ENCODE measurements around the gene ZNF326.
A peak's percentile ranks its signal among the peaks of the same experiment; 100 is the strongest.
"Not testable (repeated sequence)": the region's sequence is repeated elsewhere in the genome, so short reads cannot be mapped to it uniquely, and the experiment has no call there.

Gene ZNF326

DNA sequence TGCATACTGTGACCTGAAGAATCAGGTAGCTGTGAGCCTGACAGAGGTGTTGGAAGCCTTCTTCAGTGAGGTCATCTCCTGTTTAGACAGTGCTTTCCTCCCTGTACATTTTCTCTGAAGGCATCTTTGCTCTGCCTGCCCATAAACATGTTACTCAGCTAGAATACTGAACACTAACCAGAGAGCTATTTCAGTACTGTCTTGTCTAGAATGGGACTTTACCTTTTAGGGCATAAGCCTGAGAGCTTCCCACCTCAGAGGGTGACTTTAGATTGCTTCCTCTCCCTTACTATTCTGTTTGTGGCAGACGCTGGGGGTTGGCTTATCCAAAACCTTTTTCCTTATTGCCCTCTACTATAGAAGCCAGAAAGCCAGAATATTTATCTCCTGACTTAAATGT is 23.3 kb upstream of the ZNF326 start:
- no peak for DNase-seq (ENCODE audit: low spot score)

DNA sequence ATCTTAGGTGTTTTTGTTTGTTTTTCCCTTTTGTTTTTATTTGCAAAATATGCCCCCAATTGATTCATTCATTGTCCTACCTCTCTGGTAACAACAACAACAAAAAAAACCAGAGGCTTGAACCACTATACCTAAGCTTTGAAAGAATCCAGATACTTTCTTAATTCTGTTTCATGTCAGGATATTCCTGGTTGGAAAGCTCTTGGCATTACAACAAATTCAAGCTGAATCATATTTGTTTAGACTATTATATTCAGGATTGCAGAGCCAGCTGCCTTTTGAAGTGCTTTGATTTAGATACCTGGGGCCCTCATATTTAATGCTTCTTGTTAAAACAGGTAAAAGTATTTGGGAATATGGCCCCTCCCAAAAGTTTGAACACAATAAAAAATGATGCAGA is 22.9 kb upstream of the ZNF326 start:
- no peak for DNase-seq (ENCODE audit: low spot score)

DNA sequence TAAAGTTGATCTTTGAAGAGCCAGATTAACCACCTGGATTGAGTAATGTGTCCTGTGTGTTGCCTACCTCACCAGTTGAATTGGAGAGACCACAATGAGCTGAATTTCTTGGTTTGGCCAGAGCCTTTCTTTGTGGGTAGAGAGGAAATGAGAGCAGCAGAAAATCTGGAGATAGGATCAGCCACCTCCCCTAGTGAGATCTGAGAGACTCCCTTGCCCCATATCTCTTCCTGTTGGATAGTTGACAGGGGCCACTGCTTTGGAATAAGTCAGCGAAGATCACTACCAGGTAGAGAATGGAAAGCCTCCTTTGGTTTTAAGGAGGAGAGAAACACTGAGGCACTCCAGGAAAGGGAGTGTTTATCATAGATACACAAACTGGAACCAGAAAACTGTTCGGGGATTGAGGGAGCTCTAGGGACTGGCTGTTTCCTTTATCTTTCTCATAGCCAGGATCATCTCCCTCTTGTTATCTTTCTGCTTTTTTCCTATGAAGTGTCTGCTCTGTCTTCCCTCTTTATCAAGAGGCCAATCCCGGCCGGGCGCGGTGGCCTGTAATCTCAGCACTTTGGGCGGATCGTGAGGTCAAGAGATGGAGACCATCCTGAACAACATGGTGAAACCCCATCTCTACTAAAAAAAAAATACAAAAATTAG is 21.3 kb upstream of the ZNF326 start:
- no peak for DNase-seq (ENCODE audit: low spot score)

DNA sequence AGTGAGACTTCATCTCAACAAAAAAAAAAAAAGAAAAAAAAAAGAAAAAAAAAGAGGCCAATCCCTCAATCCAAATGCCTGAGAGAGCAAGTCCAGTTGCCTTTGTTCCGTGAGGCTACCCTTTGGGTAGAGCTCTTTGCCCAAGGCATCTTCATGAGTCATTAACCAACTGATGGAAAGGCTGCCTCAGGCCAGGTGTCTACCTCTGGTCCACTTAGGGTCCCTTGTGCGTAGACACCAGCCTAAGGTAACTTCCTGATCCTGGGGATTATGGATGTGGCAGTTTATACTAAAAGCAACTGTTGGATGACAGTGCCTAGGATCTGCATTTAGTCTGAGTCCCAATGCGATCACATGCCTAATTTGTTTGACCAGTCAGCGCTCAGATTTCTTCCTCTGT is 20.7 kb upstream of the ZNF326 start:
- DNase-seq (ENCODE audit: low spot score), result no peak

DNA sequence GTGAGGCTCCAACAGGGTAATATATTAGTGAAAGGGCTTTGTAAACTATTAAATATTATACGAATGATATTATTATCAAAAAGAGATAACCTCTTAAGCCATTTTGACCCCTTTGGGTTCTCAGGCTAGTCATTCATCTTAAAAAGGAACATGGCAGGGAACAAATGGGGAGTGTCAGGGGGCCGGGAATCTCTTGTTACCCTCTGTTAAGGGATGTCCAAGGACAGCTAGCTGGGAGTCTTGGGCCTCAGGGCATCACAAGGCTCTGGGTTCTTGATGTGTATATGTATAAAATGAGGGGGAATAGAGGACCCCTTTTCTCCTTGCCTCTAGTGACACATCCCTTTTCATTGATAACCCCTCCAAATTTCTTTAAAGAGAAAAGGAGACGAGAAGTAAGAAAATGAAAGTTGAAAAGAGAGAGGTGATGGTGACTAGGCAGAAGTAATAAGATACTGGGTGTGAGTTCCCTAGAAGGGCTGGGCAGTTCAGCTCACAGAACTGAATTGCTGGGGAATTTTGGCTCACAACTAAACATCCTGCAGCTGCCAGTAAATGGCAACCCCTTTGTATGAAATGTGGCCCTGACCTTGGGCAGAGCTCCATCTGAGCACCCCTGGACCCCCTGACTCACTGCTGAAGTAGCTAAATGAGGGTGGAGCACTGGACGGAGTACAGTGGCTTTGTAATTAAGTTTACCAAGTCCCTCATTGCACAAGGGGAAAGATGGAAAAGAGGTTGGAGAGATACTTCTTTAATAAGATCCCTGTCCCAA is 20.0 kb upstream of the ZNF326 start:
- DNase-seq (ENCODE audit: low spot score), result peak; percentile 63

DNA sequence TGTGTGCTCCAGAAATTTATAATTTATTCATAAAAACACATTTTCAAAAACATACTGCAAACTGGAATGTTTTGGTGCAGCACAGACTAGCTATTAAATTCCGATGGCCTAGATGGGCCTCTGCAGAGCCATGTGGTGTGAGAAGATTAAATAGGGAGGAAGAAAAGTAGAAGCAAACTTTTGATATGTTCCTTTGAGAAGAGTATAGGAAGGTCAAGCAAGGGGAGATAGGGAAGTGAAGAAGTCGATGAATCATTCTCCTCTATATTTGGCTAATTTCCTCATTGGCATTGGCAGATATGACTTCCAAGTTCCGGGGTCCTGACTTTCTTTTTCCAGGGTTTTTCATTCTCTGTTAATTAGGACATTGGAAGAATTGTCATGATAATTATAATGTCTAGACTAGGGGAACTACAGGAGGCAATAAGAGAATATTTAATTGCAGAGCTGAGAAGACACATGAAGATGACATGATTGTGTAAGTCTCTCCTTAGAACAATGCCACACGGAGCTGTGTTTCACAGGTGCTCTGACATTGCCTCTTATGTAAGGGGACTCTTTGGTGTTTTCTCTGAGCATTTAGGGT is 19.3 kb upstream of the ZNF326 start:
- peak; percentile 58 for DNase-seq (ENCODE audit: low spot score)

DNA sequence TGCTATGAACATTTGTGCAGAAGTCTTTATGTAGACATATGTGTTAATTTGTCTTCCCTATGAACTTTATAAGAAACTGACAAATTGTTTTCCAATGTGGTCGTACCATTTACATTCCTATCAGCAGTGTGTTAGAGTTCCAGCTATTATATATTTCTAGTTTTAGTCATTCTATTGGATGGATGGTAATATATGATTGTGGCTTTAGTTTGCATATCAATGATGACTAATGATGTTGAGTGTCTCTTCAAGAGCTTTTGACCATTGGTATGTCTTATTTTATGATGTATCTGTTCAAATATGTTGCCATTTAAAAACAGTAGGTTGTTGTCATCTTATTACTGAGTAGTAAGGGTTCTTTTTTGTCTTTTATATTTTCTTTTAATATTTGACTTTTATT is 16.2 kb upstream of the ZNF326 start:
- DNase-seq (ENCODE audit: low spot score), result no peak

DNA sequence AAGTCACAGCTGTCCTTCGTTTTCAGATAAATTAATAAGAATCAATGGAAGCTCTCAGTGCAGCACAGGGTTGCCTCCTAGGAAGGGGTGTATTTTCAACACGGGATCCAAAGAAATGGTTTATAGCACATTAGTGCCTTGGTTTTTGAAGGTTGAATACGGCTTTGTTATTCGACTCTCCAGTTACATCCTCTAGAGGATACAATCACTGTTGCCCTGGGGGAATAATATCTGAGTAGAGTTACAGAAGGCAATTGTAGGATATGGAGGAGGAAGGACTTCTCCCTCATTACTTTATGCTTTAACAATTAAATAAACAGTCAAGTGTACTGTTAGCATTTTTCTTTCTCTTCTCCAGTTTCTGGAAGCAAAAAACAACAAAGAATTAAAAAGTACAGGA is 14.3 kb upstream of the ZNF326 start:
- no peak for DNase-seq (ENCODE audit: low spot score)

DNA sequence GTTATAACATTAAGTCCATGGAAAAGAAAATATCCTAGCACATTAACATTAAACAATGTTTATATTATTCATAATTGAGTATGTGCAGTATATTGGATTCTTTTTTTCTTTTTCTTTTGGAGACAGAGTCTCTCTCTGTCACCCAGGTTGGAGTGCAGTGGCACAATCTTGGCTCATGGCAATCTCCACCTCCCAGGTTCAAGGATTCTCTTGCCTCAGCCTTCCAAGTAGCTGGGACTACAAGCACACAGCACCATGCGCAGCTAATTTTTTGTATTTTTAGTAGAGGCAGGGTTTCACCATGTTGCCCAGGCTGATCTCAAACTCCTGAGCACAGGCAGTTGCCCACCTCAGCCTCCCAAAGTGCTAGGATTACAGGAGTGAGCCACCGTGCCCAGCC is 12.1 kb upstream of the ZNF326 start:
- DNase-seq (ENCODE audit: low spot score), result not testable (repeated sequence)

DNA sequence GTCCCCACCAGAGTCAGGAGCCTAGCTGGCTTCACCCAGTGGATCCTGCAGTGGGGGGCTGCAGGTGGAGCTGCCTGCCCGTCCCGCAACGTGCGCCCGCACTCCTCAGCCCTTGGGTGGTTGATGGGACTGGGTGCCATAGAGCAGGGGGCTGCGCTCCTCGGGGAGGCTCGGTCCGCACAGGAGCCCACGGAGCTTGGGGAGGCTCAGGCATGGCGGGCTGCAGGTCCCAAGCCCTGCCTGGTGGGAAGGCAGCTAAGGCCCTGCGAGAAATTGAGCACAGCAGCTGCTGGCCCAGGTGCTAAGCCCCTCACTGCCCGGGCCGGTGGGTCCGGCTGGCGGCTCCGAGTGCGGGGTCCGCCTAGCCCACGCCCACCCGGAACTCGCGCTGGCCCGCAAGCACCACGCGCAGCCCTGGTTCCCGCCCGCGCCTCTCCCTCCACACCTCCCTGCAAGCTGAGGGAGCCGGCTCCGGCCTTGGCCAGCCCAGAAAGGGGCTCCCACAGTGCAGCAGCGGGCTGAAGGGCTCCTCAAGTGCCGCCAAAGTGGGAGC is 10.3 kb upstream of the ZNF326 start:
- DNase-seq (ENCODE audit: low spot score), result not testable (repeated sequence)

DNA sequence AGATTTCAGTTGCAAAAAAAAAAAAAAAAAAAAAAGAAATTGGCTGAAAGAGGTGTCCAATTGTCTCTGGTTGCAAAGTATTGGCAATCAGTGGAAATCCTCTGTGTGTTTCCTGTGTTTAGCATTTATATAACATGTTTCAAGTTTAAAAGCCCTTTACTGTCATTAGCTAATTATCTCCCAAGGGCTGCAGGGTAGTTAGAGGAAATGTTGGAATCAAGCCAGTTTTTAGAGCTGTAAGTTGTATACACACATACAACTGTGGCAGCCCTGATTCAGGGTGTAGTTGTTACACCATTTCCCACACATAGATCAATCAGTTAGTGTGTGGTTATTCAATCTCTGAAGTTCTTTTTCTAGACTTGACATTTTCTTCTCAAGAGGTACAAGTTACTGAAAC is 8.9 kb upstream of the ZNF326 start:
- DNase-seq (ENCODE audit: low spot score), result peak; percentile 50

DNA sequence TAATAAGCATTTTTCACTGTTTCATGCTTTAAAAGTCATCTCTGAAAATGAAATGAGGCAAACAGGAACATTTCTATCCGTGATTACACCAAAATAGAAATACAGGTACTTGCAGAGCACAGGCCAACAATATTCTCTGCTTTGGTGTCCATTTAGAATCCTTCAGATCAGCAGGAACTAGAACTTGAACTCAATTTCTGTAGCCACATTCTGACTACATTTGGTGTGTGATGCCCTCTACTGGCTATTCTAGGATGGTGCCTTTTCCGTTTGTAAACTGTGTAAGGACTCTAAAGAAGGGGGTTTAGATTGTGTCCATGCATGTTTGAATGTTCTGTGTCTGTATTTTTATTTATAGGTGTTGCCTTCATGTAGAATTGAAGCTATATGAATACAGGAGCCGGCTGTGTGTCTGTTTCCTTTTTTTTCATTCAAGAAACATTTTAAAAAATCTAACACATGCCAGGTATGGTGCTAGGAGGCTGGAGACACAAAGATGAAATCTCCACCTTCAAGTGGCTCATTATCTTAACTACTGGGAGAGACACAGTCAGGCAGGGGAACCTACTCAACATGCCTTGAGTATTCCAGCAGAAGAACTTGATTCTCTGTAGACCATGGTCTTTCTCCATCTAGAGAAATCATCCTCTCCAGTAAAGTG is 7.6 kb upstream of the ZNF326 start:
- DNase-seq (ENCODE audit: low spot score), result peak; percentile 82

DNA sequence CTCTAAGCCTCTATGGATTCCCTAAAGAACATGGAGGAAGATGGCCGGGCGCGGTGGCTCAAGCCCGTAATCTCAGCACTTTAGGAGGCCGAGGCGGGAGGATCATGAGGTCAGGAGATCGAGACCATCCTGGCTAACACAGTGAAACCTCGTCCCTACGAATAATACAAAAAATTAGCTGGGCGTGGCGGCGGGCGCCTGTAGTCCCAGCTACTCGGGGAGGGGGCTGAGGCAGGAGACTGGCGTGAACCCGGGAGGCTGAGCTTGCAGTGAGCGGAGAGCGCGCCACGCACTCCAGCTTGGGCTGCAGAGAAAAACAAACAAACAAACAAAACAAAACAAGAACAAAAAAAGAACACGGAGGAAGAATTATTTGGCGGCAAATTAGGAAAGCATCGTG is 5.8 kb upstream of the ZNF326 start:
- no peak for DNase-seq (ENCODE audit: low spot score)

DNA sequence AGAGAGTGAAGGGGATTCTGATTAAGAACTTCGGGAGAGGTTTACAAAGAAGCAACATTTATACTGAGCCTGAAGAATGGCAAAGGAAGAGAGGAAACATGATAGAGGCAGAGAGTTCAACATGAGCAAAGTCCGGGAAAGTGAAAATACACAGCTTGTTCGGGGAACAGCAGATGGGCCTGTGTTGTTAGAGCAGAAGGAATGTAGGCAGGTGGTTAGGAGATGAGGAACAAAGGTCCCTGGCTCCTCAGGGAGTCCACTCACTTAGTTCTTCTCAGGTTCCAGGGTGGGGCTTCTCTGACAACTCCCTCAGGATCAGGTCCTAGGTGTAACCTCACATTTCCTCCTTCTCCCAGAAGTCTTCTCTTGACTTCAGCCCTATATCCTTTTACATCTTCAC is 5.1 kb upstream of the ZNF326 start:
- DNase-seq (ENCODE audit: low spot score), result no peak

DNA sequence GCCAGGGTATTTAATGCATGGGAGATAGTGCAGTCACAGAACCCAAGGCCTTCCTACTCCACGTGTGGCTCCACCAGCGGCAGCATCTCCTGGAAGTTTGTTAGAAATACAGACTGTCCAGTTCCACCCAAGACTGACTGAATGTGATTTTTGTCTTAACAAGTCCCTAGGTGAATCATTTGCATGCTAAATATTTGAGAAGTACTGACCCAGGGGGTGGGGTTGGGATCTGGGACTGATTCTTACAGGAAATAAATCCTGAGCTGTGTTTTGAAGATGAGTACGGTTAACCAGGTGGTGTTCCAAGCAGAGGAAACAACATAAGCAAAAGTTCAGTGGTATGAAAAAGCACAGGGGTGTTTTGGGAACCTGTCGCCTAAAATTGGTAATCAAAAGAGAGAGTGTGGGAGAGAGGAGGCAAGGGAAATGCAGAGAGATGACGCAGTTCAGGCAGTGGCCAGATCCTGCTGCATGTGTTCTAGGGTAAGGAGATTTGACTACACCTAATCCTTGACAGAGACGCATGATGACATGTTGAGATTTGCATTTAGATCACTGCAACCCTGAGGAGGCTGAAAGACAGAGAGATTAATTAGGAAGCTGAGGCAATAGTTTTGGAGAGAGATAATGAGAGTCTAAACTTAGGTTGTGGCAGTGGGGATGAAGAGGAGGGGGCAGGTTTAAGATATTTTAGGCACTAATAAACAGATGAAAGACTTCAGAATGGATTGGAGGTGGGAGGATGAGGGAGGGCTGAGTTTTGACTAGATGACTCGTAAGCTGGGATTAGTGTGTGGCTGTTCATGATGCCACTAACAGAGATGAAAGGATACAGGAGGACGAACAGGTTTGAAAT is 3.7 kb upstream of the ZNF326 start:
- DNase-seq (ENCODE audit: low spot score), result no peak

DNA sequence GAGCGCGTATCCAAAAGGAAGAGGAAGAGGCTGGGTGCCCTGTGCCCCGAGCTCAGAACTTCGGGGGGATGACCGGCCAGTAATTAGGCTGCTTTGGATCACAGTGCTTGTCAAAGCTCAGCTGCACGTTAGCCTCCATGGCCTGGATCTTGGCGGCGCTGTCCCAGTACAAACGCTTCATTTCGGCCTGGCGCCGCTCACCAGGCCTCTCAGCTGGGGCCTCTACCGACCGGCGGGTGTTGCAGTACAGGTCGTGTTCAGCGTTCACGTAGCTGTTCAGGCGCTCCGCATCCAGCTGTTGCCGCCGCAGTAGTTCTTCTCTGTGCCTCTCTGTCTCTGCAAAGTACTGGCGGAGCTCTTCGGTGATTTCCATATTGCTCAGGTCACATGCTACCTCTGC is 1.4 kb upstream of the ZNF326 start:
- DNase-seq (ENCODE audit: low spot score), result no peak

DNA sequence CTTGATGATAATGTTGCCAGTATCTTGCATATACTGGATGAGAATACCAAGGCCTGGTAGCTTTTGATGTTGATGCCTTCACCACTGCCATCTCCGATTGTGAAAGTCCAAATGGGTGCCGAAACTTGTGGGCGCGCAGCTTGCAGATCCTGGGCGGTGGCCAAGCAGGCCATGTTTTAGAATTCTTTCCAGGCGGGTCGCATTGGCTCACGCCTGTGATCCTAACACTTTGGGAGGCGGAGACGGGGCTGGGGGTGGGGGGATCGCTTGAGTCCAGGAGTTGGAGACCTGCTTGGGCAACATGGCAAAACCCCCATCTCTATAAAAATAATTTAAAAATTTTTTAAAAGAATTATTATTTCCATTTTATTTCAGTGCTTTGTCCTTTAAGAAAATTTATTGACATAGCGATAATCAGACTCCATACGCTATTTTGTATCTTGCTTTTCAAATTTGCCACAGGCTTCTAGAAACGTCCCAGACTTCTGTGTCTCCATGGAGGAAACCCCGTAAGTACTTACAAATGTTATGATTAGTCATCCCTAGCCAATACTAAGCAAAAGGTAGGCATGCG is 592 bp upstream of the ZNF326 start:
- DNase-seq (ENCODE audit: low spot score), result no peak

DNA sequence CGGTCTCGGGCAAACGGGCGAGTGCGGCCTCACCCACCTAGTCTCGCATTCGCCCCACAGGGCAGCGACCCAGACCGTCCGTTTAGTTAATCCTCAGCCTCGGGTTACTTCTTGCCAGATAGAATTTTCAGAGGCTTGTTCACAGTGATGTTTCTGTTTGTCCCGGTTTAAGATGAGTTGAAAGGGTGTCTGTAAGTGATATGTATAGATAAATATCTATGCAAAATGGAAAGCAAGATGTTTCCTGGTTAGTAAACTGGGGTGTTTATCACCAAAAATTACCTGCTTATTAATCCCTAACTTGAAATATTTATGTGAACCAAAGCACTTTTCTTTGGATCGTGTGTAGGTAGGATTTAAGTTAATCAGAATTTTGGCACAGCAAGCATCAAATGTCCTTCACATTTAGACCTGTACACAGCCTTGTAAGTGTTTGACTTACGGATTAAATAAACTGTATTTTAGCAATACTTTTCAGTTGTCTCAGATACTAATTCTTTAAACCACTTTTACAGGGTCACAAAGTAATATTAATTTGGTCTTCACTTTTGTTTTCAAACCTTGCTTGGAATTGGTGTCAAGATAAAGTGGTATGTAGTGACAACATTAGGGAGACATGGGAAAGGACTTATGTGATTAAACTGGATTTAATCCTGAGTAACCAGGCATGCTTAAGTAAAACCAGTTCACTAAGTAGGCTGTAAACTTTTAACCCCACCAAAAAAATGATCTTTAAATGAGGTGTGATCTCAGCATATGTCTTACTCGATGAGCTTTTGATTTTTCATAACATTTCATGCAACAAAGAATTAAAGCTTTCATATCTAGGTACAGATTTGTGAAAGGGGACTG is 914 bp downstream of the ZNF326 start:
- peak; percentile 54 for DNase-seq (ENCODE audit: low spot score)

DNA sequence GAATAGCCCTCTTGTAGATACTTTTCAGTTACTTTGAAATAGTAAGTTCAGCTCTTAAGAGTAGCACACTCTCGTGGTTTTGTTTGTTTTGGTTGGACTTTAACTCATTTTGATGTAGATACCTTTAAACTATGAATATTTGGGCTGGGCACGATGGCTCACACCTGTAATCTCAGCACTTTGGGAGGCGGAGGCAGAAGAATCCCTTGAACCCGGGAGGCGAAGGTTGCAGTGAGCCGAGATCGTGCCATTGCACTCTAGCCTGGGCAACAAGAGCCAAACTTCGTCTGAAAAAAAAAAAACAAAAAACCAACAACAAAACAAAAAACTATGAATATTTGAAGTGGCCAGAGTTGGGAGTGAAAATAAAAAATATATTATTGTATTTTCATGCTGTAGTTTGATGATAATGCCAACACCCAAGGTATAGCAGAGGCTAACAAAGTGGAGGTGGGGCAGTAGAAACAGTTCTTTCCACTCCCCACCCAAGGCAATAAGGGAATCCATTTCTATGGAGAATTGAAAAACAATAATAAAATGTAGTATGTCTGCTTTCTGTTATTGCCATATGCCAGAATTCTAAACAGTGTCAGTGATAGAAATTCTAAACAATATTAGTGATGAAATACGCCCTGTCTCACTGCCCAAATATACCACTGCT is 1.7 kb downstream of the ZNF326 start:
- DNase-seq (ENCODE audit: low spot score), result no peak

DNA sequence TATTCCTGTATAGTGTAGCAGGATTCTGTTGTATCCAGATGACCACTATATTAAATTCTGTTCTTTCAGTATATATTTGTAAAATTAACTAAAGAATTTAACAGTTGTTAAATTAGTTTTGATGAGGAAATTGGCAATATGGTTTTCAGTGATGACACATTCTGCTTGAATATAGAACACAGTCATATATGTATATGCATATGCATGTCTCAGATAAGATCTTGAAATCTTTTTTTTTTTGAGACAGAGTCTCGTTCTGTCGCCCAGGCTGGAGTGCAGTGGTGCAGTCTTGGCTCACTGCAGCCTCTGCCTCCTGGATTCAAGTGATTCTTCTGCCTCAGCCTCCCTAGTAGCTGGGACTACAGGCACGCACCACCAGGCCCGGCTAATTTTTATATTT is 2.2 kb downstream of the ZNF326 start:
- DNase-seq (ENCODE audit: low spot score), result peak; percentile 29
